ENCODE data around the gene STX8.

The STX8 gene

DNA sequence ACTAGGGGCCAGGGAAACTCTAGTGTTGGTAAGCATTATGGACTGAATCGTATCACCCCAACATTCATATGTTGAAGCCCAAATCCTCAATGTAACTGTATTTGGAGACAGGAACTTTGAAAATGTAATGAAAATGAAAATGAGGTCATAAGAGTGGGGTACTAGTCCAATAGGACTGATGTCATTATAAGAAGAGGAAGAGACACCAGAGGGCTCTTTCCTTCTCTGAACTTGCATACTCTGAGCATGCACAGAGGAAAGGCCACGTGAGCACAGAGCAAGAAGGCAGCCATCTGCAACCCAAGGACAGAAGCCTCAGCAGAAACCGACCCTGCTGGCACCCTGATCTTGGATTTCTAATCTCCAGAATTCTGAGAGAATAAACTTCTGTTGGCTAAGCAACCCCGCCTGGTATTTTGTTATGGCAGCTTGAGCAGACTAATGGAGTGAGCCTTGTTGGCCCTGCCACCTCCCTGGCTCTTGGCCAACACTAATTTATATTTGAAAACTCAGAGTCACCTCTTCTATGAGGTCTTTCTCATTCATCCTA lies 280.9 kb downstream of the STX8 start:
- no peak for DNase-seq (ENCODE audit: low spot score)

DNA sequence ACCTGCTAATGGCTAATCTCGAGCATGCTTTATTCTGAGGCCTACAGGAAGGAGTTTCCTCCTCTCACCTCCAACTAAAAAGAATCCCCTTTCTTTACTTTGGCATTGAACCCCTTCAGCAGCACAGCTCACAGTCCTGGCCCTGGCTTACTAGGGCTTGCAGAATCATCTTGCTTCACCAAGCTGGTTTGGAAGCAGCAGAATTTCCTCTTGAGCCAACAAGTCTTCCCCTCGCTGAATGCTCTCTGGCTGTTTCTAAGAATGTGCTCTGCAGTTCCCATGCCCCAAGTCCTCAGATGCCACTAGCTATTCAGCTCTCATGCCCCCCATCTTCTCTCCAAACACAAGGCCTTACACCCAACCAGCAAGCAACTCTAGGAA lies 283.1 kb downstream of the STX8 start:
- no peak for DNase-seq (ENCODE audit: low spot score)

DNA sequence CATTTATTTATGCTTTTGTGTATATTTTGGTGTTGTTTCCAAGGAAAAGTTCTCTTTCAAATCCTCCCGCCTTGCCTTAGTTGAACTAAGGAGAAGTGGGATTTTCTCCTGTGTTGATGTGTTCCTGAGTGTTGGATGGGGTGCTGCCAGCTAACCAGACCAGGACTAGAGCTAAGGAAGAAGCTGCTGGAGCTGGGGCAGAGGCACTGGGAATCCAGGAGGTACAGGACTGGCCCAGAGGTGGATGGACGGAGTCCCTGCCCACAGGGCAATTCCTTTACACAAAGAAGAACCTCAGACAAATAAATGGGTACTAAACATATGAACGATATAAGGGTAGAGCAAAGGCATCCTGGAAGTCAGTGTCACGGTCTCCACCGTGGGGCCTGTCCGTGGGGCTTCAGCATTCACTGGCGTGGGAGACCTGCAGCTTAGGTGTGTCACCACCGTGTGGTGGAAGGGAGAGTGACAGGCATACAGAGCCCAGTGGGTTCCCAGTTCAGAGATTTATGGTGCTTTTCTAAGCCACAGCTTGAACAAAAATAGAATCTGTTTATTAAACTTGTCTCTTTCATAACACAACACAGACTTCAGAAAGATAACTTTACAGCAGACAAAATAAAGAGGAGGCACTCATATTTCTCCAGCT lies 283.6 kb downstream of the STX8 start:
- peak; percentile 14 for DNase-seq (ENCODE audit: low spot score)

DNA sequence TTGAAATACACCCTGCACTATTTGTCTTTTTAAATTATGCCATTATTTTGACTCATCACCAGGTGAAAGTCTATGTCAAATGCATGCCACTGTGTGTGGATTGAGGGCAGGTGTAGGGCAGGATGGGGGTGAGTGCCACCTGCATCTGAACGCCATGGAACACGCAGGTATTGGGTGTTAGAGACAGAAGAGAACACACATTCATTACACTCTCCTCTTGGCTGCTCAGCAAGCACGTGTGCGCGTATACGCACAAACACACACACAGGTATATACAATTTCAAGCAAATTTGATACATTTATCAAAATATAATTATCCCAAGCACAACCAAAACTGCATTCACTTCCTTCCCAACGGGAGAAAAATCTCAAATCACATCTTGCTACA lies 285.4 kb downstream of the STX8 start:
- DNase-seq (ENCODE audit: low spot score) = no peak

DNA sequence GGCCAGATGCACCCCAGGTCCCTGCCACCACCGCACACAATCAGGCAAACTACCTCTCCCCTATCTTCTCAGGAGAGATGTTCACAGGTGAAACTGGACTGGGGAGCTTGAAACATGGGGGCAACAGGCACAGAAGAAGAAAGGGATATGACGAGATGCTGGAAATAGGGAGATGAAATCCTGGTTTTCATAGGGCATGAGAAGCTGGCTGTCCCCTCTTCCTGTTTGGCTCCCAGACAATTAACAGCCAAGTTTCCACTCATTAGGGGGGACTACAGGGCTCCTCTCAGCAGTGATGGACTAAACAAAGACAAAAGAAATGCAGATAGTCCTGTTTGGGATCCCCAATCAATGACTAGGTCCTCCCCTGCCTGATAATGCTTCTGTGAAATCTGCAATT lies 288.3 kb downstream of the STX8 start:
- DNase-seq (ENCODE audit: low spot score) = no peak

DNA sequence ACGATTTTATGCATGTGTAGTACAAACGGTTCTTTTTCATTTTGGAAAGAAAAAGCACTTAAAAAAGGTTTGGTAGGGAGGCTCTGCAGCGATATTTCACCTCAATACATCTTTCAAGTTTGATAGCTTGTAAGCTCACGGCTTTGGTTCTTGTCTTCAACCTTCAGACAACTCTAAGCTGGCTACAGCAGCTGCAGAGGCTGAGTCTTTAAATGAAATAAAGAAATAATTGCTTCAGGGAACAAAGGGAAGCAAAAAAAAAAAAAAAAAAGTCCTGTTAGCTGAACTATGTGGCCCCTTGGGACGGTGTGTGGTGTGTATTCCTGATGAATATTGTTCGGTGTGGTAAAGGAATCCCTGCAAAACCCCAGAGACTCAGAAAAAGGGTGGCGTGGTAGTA lies 289.2 kb downstream of the STX8 start:
- DNase-seq (ENCODE audit: low spot score) = no peak

DNA sequence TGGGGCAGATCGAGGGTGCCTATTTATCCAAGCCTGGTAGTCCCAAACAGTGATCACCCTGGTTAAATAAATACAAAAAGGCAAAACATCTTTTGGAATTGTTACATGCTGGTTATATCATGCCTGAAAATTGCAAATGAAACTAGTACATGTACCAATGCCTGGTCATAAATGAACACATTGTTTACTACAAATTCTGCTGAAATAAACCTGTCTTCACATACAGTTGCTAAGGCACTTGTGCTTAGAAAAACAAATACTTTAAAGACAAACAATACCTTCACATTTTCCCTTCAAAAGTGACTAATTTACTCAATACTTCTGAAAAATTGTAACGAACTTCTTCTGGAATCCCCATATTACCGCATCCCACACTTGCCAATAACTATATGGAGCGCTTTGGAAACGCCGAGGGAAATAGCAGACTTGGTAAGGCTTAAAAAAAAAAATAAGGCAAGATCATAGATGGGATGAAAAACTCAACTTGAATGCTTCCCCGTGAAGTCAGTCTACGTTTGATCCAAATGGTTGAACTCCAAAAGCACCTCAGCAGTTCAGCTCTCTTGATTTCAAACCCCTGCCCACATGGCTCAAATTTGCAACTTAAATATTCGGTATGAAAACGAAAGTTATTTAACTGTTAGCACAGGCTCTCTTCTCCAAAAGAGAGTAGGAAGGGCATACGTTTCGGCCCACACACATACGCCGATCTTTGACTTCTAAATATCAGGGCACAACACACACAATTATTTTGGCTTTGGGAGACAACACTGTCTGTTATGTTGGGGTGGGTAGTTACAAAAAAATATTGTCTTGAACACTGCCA lies 289.8 kb downstream of the STX8 start:
- DNase-seq (ENCODE audit: low spot score) = no peak

DNA sequence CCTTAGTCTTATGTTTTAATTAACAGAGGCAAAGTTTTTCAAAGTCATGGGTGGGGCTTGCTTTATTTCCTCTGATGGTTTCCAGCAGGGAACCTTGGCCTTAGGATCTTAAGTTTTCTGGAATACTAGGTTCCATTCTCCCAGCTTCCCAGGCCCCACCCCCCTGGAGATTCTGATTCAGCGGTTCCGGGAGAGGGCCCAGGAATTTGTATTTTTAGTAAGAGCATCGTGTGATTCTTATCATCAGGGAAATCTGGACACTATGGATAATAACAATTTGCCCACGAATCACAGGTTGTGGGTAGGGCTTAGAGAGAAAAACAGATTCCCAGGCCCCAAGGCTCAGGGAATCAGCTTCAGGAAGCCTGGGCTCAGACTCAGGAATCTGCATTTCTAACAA lies 290.7 kb downstream of the STX8 start:
- no peak for DNase-seq (ENCODE audit: low spot score)

DNA sequence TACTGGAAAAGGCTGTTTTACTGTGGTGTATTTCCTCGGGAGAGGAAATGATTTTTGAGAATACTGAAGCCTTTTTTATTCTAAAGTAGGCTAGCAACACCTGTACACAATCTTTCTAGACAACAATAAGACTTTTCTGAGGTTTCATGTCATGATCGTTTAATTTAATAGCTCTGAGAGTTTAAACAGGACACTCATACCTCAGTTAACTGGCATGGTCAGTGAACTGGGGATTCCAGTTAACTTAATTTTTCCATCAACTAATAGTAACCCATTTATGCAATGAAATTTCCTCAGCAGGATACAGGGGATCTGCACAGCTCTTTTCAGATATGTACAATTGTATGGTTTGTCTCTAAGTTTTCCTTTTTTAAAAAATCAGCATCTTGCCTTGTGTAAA lies 291.7 kb downstream of the STX8 start:
- DNase-seq (ENCODE audit: low spot score) = no peak

DNA sequence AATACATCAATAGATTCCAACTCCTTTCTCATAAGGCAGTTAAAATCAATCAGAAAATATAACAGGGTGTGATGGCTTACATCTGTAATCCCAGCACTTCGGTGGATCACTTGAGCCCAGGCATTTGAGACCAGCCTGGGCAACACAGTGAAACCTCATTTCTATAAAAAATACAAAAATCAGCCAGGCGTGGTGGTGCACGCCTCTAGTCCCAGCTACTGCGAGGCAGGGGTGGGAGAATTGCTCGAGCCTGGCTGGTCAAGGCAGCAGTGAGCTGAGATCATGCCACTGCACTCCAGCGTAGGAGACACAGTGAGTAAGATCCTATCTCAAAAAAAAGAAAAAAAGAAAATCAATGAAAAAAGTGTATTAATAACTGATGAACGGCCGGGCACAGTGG lies 295.7 kb downstream of the STX8 start:
- DNase-seq (ENCODE audit: low spot score) = no peak

DNA sequence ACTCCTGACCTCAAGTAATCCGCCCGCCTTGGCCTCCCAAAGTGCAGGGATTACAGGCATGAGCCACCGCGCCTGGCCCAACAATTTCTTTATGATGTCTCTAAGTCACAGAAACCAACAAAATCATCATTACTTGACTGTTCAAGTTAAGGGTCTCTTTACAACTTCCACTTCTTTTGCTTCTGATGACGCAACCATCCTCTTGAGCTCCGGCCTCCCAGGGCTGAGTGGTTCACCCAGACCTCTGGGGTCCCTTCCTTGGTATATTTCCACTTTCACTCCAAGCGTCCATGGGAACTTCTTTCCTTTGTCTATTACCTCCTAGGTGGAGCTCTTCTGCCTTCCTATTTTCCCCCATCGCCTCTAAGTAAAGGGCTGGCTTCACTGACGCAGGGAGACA lies 300.6 kb downstream of the STX8 start:
- no peak for DNase-seq (ENCODE audit: low spot score)

DNA sequence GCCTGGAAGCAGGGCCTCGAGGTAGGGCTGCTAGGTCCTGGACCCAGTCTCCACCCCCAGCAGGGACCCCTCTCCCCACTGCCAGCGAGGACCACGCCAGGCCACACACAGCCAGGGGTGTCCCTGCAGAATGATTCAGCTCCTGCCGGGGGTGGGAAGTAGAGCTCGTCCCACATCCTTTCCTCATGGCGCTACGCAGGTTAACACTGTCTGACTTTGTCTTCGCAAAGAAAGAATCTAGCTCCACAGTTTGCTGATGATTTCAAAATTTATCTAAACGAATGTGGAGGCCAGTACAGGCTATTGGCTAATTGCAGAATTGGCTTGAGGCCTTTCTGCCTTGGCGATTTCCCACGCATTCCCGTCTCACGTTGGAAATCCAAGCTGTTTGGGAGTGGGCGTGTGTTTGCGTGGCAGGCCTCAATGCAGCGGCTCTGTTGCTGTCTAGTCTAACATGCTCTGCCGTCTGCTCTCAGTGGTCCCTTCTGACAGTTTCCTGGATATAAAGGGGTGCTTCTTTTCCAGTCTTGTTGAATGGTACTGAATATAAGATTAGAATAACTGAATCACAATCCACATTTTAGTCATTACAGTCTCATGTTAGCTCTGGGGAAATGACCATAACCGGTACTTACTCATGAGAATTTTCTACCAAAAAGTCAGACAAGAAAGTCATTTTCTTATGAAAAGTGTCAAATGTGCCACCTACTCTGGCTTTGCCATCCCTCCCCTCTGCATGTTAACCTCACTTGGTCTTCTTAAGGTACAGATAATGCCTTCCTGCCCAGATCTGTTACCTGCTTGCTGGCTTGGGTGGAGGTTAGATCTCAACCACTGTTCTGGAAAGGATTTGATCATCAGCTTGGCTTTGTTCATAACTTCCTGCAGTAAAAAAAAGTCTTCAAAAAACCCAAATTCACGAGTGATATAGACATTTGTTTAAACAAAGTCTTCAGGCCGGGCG lies 301.9 kb downstream of the STX8 start:
- DNase-seq (ENCODE audit: low spot score) = peak; percentile 3

DNA sequence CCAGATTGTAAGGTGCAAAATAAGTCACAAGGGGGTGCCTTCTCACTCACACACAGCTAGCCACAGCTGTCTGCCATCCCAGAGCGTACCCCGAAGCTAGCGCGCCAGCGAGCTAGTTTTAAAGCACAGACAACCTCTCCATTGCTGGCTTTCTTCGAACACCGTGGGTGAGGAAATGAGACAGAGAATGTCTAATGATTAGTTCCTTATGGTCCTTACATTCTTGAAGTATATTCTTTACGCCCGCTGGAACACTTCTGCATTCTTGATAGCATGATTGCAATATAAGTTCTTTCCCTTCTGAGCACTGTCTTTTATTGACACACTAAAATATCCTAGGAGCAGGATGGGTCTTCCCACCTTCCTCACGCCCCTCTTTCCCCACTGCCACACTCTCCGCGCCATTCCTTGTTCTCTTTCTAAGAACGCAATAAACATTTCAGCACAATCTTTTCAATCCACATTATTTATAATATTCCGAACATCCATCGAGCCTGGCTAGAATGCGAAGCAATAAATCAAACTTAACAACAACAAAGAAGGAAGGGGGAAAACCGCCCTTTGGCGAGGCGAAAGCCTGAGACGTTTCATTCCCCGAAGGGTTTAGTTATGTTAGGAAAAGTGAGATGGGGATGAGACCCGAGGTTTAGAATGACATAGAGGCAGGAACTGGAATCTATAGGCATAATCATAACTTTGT lies 303.0 kb downstream of the STX8 start:
- no peak for DNase-seq (ENCODE audit: low spot score)

DNA sequence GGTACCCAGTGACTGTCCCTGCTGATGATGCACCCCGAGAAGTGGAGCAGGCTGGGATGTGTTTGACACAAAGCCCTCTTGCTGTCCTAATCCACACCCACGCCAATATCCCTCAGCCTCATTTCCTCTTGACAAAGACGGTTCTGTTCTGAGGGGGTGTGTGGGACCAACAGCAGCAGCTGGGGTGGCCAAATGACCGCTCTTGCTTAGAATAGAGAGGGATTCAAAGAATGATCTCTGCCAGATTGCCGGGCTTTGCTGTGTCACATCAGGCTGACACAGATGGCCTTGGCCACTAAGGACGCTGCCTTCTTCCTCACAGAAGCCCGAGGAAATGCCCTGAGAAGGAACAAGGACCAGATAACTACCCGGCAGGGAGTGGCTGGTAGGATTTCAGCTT lies 303.6 kb downstream of the STX8 start:
- DNase-seq (ENCODE audit: low spot score) = no peak

DNA sequence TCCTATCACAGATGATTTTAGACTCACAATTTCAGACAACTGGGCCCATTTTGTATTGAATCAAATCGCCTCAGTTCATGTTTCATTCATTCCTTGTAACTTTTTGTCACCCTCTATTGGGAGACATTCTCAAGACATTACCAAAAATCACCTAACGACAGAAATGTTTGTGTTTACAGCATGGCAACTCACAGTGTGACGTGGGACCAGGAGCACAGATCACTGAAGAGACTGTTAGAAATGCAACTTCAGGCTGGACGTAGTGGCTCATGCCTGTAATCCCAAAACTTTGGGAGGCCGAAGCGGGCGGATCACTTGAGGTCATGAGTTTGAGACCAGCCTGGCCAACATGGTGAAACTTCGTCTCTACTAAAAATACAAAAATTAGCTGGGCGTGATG lies 304.7 kb downstream of the STX8 start:
- DNase-seq (ENCODE audit: low spot score) = no peak

DNA sequence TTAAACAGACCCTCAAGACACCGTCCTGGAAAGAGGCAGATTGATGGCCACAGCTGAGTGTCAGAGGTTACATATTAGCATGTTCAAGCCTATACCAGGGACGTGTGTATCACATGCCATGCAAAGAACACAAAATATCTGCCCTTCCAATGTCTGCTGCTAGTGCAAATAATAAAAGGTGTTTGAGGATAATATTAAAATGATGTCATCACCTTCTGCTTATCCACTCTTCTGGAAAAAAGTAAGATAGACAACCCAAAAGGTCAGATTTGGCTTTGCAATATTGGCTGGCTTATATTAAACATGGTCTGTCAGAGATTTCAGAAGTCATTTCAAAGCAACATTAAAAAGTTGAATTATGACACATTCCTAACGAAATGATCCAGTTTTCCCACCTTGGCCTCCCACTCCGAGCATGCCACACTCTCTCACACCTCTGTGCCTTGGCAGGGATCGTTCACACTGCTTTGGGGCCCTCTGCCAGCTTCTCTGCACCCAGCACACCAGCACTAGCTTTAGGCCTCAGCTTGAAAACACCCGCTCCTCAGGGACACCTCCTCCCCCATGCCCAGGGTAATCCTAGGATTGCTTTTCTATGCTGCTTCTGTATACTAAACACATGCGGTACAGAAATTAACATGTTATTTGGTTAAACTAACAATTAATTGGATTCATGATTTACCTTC lies 306.1 kb downstream of the STX8 start:
- DNase-seq (ENCODE audit: low spot score) = no peak

DNA sequence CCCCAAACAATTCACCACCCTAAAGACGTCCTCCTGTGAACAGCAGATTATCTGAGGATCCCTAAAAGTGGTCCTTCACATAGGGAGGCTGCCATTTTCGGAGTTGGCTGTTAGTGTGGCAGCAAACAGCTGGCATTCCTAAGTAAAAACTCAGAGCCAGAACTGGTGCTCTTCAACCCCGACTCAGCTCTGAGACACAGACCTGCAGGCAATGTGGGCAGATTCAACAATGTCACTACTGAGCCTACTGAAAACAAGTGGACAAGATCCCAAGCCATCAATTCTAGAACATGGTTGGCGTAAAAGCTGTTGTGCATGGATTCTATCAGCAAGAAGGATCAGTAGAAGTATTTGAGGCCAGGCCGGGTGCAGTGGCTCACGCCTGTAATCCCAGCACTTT lies 307.1 kb downstream of the STX8 start:
- DNase-seq (ENCODE audit: low spot score) = no peak

DNA sequence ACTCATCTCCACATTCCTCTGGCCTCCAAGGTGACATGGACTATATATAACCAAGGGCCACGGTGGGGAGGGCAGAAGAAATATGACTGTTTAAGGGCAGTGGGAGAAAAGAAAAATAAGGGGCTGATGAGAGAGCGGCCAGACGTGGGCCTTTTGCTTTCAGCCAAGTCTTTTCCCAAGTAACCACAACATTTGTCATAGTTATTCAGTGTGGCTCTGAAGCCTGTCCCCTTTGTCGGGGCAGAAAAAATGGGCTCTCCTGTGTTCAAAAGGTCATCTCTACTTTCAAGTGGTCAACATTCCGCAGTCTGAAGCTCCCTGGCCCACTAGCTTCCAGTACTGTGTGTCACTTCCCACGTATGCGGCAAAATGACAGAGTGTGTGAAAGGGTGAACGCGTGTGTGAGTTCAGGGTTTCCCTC lies 308.9 kb downstream of the STX8 start:
- no peak for DNase-seq (ENCODE audit: low spot score)

DNA sequence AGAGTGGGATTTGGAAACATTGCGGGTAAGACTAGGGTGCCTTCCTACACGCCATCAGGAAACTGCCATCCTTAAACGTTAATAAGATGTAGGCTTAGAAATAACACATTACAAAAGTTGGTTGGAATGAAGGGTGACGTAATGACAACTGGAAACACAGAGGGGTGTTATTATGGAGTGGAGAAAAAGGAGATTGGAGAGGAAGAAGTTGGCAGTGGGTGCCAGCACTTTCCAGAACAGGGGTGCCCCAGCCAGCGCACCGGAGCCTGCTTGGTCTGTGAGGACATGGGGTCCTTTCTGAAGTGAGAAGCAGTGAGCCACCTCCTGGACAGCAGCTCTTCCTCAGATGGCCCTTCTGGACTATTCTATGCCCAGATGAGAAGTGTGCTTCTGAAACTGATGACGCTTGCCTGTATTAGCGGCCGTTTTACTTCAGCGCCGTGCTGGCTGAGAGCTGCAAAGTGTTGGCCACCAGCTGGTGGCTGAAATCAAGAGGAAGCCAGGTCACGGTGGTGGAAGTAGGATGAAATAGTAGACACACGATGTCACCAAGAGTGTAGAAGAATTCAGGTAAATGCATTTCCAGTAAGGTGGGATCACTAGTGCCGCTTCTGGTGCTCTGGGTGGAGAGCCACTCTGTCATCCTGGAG lies 309.5 kb downstream of the STX8 start:
- DNase-seq (ENCODE audit: low spot score) = no peak

Measured in CD4-positive, alpha-beta T cell treated with Interleukin-6 at 100 ng/mL for 8 hours (primary cell).